ENCODE measurements around the gene DLG2.

DNA sequence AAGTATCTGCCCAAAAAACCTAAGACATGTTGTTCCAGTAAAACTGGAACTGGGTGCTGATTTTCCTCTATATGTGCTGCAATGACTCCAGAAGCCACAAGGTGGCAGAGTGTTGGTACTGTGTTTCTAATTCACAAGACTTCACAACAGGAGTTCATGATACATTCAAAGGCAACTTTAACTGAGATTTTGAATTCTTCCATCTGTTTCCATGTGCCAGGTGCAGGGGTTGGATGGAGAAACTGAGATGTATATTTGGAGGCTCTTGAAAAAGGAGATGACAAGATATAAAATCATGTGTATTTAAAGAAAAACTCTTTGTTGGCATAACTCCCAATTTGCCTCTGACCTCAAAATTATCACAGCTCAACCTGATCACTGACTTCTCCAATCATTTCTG lies 1242.4 kb downstream of the DLG2 start:
- TF ChIP-seq SPI1 (IDR thresholded peaks at IDR 0.05; ENCODE audit: borderline replicate concordance, low read depth, low read length) (no peak), MAZ (CRISPR knock-in tag; conservative IDR thresholded peaks at IDR 0.05 in 1 of 2, IDR thresholded peaks at IDR 0.05 in 1 of 2) (no peak), ZFP36 (IDR thresholded peaks at IDR 0.05; ENCODE audit: low read depth, low read length, partially characterized antibody) (no peak), POLR2A (conservative IDR thresholded peaks at IDR 0.05) (no peak), CHD4 (IDR thresholded peaks at IDR 0.05; ENCODE audit: insufficient read depth, insufficient replicate concordance, low read depth, low read length, poor library complexity, severe bottlenecking) (no peak), ZNF717 (CRISPR knock-in tag; IDR thresholded peaks at IDR 0.05) (no peak), KAT7 (CRISPR knock-in tag; IDR thresholded peaks at IDR 0.05; ENCODE audit: borderline replicate concordance) (no peak), MAX (CRISPR knock-in tag; IDR thresholded peaks at IDR 0.05) (no peak)
- TF ChIP-seq, protein P1, sequence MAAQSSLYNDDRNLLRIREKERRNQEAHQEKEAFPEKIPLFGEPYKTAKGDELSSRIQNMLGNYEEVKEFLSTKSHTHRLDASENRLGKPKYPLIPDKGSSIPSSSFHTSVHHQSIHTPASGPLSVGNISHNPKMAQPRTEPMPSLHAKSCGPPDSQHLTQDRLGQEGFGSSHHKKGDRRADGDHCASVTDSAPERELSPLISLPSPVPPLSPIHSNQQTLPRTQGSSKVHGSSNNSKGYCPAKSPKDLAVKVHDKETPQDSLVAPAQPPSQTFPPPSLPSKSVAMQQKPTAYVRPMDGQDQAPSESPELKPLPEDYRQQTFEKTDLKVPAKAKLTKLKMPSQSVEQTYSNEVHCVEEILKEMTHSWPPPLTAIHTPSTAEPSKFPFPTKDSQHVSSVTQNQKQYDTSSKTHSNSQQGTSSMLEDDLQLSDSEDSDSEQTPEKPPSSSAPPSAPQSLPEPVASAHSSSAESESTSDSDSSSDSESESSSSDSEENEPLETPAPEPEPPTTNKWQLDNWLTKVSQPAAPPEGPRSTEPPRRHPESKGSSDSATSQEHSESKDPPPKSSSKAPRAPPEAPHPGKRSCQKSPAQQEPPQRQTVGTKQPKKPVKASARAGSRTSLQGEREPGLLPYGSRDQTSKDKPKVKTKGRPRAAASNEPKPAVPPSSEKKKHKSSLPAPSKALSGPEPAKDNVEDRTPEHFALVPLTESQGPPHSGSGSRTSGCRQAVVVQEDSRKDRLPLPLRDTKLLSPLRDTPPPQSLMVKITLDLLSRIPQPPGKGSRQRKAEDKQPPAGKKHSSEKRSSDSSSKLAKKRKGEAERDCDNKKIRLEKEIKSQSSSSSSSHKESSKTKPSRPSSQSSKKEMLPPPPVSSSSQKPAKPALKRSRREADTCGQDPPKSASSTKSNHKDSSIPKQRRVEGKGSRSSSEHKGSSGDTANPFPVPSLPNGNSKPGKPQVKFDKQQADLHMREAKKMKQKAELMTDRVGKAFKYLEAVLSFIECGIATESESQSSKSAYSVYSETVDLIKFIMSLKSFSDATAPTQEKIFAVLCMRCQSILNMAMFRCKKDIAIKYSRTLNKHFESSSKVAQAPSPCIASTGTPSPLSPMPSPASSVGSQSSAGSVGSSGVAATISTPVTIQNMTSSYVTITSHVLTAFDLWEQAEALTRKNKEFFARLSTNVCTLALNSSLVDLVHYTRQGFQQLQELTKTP (IDR thresholded peaks at IDR 0.05; ENCODE audit: low read depth in 1 of 2, partially characterized antibody in 2 of 2) = no peak
- TF ChIP-seq, protein P2, sequence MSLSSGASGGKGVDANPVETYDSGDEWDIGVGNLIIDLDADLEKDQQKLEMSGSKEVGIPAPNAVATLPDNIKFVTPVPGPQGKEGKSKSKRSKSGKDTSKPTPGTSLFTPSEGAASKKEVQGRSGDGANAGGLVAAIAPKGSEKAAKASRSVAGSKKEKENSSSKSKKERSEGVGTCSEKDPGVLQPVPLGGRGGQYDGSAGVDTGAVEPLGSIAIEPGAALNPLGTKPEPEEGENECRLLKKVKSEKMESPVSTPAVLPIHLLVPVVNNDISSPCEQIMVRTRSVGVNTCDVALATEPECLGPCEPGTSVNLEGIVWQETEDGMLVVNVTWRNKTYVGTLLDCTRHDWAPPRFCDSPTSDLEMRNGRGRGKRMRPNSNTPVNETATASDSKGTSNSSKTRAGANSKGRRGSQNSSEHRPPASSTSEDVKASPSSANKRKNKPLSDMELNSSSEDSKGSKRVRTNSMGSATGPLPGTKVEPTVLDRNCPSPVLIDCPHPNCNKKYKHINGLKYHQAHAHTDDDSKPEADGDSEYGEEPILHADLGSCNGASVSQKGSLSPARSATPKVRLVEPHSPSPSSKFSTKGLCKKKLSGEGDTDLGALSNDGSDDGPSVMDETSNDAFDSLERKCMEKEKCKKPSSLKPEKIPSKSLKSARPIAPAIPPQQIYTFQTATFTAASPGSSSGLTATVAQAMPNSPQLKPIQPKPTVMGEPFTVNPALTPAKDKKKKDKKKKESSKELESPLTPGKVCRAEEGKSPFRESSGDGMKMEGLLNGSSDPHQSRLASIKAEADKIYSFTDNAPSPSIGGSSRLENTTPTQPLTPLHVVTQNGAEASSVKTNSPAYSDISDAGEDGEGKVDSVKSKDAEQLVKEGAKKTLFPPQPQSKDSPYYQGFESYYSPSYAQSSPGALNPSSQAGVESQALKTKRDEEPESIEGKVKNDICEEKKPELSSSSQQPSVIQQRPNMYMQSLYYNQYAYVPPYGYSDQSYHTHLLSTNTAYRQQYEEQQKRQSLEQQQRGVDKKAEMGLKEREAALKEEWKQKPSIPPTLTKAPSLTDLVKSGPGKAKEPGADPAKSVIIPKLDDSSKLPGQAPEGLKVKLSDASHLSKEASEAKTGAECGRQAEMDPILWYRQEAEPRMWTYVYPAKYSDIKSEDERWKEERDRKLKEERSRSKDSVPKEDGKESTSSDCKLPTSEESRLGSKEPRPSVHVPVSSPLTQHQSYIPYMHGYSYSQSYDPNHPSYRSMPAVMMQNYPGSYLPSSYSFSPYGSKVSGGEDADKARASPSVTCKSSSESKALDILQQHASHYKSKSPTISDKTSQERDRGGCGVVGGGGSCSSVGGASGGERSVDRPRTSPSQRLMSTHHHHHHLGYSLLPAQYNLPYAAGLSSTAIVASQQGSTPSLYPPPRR (CRISPR knock-in tag; IDR thresholded peaks at IDR 0.05; ENCODE audit: borderline replicate concordance) = no peak

Data from K562 (cell line).